Dermis microvascular lymphatic vessel endothelial cell (primary cell): ENCODE results near the gene OTC. TPM values are rescaled to one million over a fixed set of nuclear protein-coding genes. Genes with fewer than 3 reads are reported as not detected.

Experiments
- DNase-seq, 2 donors: peaks; one replicate each; pipeline versions ENCODE4 v3.0.0 to v3.0.0-alpha.2; 2010; ENCODE audit warnings: low read depth in 2 of 2
- total RNA-seq: library from RNA; depleted of rRNA; stranded (reverse); fragments of >200 nt; gene quantifications from 2 replicates; pipeline ENCODE4 v1.2.1, GENCODE V29; 2014

Gene OTC
- total RNA-seq, 1 donor from 2014 or later, result 0.26 TPM

- DNase-seq, result no peak
These were observed 116.3 kb downstream of the OTC start for GRCh38 chrX:38468563-38469157.

Other genes starting within 250 kb of the OTC start
- gene SRPX, start 131.7 kb upstream of the OTC start, total RNA-seq, result 50.8 and 70.8 TPM in 2 replicates
- gene RPGR, start 25.1 kb upstream of the OTC start, total RNA-seq, result 28.5 and 29.5 TPM in 2 replicates
- 9.2 and 23.8 TPM in 2 replicates for gene TSPAN7, start 208.9 kb downstream of the OTC start, total RNA-seq